NCI-H2227 treated with DMSO at 0.1 percent for 48 hours (cell line): ENCODE data around the gene DUS2.
"Not testable (repeated sequence)": the region's sequence is repeated elsewhere in the genome, so short reads cannot be mapped to it uniquely, and the experiment has no call there.

ENCODE experiments used
- DNase-seq: peaks from one replicate; lab custom pipeline; 2025; lab: John Stamatoyannopoulos, UW

Gene DUS2

DNA sequence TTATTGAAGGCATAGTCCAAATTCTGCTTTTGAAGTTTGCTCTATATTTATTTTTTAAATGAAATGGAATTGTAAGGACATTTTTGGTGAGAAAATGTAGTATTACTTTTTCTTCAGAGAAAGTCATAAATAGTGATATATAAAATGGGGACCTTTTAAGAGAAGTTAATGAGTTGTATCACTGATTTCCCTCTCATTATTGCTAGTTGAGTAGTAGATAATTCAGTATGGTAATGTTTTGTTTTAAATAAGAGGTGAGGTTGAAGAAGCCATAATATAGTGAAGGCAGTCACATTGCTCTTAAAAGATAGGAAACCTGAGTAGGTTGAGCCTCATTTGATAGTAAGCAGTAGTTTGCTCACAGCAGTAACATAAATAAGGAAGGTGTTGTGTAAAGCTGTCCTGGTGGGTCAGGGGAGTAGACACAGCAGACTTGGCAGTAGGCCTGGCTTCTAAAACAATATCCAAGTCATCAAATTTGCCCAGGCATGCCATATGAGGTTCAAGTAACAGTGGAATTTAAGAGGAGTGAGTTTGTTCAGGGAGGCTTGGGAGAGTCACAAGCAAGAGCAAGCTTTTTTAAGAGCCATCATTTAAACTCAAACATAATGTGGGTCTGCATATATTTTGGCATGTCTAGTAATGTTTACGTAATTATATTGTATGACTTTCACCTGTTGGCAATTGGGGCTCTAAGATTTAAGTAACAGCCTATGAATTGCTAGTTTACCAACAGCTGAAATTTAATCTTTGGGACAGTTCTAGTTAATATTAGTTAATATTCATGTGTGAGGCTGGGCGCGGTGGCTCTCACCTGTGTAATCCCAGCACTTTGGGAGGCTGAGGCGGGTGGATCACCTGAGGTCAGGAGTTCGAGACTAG lies 68.5 kb downstream of the DUS2 start:
- no peak for DNase-seq

DNA sequence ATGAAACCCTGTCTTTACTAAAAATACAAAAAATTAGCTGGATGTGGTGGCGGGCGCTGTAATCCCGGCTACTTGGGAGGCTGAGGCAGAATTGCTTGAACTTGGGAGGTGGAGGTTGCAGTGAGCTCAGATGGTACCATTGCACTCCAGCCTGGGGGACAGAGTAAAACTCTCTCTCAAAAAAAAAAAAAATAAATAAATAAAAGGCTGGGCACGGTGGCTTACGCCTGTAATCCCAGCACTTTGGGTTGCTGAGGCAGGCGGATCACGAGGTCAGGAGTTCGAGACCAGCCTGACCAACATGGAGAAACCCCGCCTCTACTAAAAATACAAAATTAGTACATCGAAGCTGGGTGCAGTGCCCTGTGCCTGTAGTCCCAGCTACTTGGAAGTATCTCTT lies 69.2 kb downstream of the DUS2 start:
- not testable (repeated sequence) for DNase-seq

- DNase-seq: no peak
Observed at GRCh38 chr16:68093816-68094613, 70.9 kb downstream of the DUS2 start.

DNA sequence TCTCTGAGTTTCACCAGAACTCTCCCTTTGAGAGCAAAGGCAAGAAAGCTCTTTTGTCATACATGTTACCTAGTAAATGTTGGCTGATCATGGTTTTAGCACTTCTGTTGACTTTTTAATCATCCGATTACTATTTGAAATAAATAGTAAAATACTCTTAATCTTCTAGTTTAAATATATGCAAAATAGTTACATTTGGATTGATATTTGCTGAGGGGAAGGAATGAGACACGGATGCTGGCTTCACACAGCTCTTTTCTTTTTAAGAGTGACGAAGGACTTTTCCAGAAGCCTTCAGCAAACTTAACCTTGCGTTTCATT lies 71.5 kb downstream of the DUS2 start:
- DNase-seq: no peak

- no peak for DNase-seq
Observed at GRCh38 chr16:68096491-68096890, 73.4 kb downstream of the DUS2 start.

- DNase-seq: no peak
Observed at GRCh38 chr16:68097088-68097487, 74.0 kb downstream of the DUS2 start.

GRCh38 chr16:68097895-68098294 lies 74.8 kb downstream of the DUS2 start:
- no peak for DNase-seq

DNA sequence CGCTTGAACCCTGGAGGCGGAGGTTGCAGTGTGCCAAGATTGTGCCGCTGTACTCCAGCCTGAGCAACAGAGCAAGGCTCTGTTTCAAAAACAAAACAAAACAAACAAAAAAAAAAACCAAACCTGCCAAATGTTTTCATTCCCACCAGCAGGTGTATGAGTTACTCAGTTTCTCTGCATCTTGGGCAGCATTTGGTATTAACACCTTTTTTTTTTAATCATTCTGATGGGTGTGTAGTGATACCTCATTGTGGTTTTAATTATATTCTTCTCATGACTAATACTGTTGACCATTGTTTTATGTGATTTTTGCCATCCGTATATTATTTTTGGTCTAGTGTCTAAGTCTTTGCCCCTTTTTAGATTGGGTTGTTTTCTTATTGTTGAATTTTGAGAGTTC lies 77.4 kb downstream of the DUS2 start:
- DNase-seq: no peak

GRCh38 chr16:68105611-68106010 lies 82.5 kb downstream of the DUS2 start:
- DNase-seq: no peak

- not testable (repeated sequence) for DNase-seq
Observed at GRCh38 chr16:68107230-68107928, 84.3 kb downstream of the DUS2 start.

DNA sequence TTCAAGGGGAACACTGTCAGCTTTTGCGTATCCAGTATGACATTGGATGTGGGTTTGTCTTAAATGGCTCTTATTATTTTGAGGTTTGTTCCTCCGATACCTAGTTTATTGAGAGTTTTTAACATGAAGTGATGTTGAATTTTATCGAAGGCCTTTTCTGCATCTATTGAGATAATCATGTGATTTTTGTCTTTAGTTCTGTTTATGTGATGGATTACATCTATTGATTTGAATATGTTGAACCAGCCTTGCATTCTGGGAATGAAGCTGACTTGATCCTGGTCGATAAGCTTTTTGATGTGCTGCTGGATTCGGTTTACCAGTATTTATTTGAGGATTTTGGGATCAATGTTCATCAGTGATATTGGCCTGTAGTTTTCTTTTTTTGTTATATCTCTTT lies 86.1 kb downstream of the DUS2 start:
- not testable (repeated sequence) for DNase-seq

GRCh38 chr16:68110611-68111010 lies 87.5 kb downstream of the DUS2 start:
- DNase-seq: not testable (repeated sequence)

GRCh38 chr16:68111379-68111778 lies 88.3 kb downstream of the DUS2 start:
- no peak for DNase-seq

DNA sequence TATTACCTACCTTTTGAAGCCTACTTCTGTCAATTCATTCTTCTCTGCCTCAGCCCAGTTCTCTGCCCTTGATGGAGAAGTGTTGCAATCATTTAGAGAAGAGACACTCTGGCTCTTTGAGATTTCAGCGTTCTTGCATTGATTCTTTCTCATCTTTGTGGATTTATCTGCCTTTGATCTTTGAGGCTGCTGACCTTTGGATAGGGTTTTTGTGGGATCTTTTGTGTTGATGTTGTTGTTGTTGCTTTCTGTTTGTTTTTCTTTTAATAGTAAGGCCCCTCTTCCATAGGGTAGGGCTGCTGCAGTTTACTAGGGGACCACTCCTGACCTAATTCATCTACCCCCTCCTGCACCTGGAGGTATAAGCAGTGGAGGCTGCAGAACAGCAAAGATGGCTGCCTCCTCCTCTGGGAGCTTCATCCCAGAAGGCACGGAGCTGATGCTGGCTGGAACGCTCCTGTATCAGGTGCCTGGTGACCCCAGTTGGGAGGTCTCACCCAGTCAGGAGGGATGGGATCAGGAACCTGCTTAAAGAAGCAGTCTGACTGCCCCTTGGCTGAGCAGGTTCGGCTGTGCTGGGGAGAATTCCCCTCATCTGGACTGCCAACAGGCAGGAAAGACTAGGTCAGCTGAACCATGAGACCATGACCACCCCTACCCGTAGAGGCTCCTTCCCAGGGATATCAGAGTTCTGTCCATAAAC lies 90.1 kb downstream of the DUS2 start:
- no peak for DNase-seq

DNA sequence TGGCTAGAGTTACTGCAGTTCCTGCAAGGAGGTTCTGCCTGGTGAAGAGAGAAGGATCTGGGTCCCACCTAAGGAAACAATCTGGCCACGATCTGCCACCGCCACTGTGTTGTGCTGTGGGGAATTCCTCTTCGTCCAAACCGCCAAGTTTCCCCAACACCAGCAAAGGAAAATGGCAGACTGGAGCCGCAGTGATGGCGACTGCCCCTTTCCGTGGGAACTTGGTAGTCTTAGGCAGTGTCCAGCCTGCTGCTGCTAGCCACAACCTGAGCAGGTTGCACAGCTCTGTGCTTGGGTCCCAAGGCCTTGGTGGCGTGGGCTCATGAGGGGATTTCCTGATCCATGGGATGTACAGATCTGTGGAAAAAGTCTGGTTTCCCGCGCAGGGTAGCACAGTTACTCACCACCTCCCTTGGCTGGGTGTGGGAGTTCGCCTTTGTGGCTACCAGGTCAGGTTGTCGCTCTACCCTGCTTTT lies 90.7 kb downstream of the DUS2 start:
- no peak for DNase-seq

- not testable (repeated sequence) for DNase-seq
Observed at GRCh38 chr16:68114939-68115338, 91.9 kb downstream of the DUS2 start.

DNA sequence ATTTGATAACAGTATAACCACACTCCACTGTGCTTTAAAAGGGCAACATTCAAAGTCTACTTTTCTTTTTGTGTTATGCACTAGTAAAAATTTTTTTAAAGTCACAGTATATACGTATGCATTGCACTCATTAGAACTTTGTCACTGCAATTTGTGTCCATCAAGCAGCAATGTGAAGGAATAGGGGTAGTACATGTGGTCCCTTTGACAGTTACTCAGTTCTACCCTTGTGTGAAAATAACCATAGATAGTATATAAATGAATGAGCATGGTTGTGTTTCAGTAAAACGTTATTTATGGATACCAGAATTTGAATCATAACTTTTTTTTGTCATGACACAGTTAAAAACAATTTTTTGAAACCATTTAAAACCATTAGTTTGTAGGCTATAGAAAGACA lies 92.8 kb downstream of the DUS2 start:
- no peak for DNase-seq

GRCh38 chr16:68116256-68116867 lies 93.3 kb downstream of the DUS2 start:
- DNase-seq: no peak

DNA sequence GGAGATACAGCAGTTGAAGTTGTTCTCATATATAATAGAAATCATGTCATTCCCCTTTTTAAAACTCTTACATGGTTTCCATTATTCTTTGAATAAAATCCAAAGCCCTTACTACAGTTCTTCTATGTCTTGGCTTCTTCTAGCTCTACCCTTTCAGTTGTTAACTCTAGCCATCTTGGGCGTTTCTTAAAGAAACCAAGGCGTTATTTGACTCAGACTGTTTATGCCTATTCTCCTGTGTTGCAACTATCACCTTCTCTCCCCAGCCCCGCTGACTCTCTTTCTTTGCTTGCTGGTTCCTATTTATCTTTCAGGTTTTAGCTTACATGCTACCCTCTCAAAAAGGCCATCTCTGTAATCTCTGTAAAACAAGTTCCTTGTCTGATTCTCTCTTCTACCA lies 94.8 kb downstream of the DUS2 start:
- no peak for DNase-seq

GRCh38 chr16:68118954-68119353 lies 95.9 kb downstream of the DUS2 start:
- not testable (repeated sequence) for DNase-seq

GRCh38 chr16:68120496-68120895 lies 97.4 kb downstream of the DUS2 start:
- not testable (repeated sequence) for DNase-seq
